T follicular helper cell (primary cell): ENCODE data around the gene PTPRT.

ENCODE experiments used
- DNase-seq: peaks from one replicate; pipeline ENCODE4 v3.0.0-alpha.2; 2020; ENCODE audit warnings: low read depth

Gene PTPRT

DNA sequence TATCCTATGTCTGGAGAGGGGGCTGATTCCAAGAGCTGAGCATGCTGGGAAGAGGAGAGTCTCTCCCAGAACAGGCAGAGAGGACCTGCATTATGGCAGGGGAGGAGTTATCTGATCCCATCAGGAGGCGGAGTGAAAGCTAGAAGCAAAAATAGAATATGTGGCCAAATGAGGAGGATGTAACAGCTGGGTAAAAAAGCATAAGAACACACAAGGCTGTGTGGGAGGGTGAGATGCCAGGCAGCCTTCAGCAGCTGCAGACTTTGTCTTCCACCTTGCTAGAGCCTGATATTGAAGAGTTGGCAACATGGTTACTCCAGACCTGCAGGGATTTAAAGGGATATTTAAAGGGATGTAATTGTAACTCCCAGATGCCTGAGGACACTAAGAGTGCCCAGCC lies 167.1 kb downstream of the PTPRT start:
- no peak for DNase-seq

DNA sequence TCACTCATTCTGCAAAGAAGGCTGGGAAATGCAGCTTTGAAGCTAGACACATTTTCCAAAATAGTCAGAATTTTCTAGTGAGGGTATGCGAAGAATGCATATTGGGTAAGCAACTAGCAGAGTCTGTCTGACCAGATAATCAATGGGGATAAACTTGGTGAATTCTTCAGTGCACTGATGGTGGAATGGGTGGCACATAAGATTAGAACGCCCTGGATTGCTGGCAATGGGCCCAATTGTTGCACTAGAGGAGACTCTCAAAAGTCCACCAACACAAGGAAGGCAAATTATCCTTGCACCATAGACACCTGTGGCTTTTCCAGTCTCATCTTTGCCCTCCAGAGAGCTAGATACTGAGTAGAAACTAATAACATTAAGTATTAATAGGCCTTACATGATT lies 167.6 kb downstream of the PTPRT start:
- no peak for DNase-seq

DNA sequence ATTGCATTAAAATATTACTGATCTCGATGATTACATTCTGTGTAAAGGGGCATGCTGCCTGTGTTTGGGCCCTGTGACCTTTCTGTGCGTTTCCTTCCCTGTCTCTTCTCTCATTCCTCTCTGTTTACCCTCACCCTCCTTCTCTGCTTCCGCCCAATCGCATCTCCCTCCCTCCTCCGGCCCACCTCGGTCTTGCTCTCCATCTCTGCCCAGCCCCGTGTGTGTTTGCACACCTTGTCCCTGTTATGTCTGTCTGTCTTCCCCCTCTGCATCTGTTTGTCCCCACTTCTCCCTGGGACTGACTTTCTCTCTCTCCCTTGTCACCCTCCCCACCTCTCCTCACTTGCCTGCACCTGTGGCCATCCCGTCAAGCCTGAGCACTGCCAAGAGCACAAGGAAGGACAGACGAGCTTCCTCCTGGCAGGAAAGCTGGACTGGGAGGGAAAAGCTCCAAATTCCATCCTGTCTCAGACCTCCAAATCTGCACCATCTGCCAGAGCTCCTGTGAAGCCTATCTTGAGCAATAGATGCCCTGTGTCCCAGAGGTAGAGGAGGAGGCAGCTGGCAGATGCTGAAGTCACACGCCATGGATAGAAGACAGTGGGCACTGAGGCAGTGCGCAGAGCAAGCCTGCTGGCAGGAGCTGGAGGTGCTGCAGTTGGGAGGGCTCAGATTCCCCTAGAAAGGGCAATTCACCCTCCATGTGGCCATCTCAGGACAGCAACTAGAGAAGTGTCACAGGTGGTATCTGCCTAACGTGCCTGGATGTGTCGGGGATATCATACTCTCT lies 172.3 kb downstream of the PTPRT start:
- DNase-seq = no peak

DNA sequence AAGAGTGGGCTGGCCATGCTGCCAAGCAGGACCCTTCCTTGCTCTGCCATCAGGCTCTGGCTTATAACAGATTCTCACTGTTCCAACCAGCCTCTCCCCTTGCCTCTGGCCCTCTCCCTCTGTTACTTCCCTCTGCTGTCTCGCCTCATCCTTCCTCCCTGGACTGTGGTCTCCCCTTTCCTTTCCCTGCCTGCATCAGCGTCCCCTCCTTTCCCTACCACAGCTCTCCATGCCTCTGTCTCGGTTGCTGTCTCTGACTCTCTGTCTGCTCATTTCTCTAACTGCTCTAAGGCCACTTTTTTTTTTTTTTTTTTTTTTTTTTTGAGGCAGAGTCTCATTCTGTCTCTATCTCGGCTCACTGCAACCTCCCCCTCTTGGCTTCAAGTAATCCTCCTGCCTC lies 173.4 kb downstream of the PTPRT start:
- DNase-seq = no peak

DNA sequence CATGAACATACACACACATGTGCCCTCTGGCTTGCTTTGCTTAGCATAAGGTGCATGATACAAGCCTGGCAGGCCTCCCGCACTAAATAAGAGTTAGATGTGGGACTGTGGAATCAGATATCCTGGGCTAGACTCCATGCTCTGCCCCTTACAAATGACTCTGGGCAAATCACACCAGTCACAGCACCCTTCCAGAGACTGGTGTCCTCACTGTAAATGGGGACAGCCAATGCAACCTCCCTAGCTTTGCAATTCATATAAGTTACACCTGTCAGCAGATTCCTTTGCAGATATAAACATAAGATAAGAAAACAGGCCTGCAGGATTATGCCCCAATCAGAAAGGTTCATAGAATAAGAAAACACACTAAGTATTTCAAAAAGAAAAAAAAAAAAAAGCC lies 174.1 kb downstream of the PTPRT start:
- no peak for DNase-seq

DNA sequence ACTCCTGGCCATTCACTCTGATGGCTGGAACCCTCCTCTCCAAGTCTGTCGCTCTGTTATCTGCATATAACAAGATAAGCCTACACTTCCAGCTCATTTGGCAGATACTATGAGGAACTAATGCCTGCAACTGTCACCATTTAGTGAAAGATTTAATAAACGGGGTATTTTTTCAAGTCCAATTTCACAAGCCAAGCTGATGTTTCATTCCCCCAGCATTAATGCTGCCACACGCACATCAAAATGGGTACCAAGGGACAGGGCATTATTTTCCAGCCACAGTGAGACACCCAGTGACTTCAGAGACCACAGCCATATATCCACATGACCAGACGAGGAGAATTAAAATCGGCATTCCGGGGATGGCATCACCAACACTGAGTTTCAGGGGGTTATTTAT lies 175.5 kb downstream of the PTPRT start:
- no peak for DNase-seq

DNA sequence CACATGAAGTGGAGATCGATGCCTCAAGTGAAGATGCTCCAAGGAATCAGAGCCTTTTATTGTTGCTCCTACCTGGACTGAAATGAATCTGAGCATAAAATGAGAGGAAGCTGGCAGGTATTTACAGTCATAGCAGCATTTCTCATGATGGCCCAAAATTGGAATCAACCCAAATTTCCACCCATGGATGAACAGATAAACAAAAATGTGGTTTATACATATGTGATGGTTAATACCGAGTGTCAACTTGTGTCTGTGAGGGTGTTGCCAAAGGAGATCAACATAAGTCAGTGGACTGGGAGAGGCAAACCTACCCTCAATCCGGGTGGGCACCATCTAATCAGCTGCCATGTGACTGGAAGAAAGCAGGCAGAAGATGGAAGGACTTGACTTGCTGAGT lies 178.2 kb downstream of the PTPRT start:
- no peak for DNase-seq

DNA sequence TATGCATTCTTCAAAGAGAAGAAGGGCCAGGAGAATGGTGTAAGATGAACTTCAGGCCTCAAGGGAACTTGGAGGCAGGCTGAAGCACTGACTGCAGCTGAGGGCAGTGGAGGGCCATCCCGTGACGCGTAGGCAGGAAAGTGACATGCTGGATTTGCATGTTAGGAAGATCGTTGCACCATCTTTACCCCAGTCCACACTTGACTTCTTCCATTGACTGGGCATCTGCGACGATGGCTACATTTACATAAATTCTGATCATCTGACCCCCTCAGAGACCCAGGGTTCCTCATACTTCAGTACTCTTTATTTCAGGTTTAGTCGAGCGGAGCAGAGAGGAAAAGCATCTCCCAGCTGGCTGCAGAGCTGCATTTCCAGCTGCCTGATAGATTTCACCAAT lies 180.2 kb downstream of the PTPRT start:
- DNase-seq = no peak

DNA sequence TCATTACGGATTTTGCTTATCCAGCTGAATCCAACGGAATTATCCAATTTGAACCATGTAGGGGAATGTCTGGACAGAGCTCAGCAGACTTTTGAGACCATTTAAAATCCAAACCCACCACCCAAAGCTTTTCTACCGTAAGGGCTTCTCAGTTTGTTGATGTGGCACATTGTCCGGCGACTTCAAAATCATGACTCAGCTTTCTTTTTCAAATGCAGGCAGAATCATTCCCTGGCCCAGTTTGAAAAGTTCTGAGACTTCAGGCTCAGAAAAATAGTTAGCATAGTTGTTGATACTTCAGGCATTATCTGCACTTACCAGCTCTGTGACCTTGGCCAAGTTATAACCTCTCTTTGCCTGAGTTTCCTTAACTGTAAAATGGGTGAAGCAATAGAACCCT lies 182.2 kb downstream of the PTPRT start:
- DNase-seq = no peak

DNA sequence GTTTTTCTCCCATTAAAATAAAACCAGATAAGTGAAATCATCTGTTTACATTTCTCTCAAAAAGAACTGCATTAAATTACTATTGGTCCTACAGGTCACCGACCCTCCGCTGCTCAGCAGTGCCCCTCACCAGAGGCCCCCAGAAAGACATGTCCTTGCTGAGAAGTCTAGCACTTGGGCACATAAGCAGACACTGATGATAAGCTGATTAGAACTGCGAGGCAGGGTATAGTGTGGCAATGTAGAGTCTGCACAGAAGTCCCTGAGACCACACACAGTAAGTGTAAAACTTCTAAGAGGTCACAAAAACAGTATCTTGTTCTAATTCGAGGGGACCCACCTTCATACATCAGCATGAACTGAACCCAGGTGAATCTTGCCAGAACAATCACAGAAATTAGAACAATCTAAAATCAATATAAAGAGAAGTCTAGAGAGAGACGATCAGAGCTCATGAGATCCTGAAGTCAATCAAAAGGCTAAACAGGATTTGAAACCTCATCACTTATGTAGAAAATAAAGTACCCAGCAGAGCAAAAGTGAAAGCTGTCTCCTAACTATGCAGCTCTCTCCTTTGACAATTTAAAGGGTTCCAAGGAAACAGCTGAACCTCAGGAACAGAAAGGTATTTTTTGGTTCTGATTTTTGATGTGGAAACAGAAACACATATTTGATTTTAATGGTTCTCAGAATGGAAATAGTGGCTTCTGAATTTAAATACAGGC lies 182.9 kb downstream of the PTPRT start:
- no peak for DNase-seq

DNA sequence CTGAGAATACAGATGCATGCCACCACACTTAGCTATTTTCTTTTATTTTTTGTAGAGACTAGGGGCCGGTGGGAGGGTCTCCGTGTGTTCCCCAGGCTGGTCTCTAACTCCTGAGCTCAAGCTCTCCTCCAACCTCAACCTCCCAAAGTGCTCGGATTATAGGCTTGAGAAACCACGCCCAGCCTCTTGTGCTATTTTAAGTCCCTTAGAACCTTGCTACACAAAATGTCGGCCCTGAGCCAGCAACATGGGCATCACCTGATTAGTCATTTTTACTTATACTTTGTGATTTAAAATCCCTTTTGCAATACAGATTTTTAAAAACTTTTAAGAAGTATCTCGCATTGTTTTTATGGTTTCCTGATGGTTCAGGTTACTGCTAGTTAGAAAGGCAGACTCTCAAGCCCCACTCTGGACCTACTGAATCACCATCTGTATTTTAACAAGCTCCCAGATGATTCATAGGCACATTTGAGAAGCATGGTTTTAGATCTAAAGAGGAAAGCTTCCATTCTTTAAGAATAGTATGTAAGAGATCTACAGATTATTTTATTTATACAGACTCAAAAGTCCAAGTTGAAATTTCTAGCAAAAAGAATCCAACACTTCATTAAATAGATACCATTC lies 186.3 kb downstream of the PTPRT start:
- DNase-seq = no peak

DNA sequence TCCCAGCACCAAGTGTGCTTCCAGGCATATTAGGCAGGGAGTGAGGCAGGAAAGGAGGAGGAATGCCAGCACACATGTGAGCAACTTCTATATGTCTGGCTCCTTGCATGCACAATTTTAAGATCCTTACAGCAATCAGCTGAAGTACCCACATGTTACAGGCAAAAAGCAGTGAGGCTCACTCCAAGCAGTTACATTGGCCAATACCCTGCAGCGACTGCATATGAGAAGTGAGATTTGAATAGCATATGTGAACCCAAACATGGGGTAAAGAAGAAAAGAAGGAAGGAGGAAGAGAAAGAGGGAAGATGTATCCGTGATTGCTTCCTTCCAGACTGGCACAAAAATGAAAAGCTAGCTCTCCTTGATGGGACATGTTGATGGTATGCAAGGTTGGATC lies 193.6 kb downstream of the PTPRT start:
- DNase-seq = no peak

DNA sequence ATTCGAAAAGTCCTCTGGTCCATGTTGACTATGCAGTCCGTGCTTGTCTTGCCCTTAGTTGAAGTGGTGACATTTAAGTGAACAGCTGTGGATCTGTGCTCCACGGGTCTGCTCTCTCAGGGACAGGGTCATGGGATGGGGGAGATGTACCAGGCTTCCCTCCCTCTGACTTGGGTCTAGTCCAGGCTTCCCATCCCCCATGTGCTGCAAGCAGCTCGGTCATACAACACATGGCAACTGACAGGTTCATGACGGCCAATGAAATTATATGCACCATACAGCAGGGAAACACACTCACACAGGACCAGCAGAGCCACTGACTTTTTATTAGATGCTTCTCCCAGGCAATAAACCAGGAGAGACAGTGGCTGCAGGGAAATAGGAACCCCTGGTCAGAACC lies 201.4 kb downstream of the PTPRT start:
- no peak for DNase-seq

DNA sequence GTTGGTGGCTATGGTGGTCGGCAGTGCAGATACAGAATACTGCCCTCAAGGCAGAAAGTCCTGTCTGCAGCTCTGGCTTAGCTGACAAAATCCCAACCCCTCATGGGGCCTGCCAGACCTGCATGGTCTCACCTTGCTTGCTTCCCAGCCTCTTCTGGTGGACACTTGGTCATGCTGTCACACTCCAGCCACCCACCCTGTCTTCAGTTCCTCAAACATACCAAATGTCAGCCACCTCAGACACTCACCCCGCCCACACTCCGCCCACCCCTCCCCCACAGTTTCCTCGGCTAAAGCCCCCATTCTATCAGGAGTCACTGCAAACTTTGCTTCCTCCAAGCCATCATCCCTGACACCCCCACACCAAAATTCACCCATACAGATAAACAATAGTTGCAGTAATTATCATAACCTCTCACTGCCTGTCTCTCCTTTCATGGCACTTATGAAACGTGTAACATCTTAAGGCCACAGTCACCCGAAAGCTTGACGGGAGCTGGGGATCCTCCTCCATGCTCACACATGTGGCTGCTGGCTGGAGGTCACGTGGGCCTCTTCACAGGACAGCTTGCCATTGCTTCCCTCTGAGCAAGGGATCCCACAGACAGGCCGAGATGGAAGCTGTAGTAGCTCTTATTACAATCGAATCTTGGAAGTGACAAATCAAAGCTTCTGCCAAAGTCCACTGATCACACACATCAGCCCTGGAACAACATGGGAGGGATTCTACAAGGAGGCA lies 202.2 kb downstream of the PTPRT start:
- DNase-seq = no peak

DNA sequence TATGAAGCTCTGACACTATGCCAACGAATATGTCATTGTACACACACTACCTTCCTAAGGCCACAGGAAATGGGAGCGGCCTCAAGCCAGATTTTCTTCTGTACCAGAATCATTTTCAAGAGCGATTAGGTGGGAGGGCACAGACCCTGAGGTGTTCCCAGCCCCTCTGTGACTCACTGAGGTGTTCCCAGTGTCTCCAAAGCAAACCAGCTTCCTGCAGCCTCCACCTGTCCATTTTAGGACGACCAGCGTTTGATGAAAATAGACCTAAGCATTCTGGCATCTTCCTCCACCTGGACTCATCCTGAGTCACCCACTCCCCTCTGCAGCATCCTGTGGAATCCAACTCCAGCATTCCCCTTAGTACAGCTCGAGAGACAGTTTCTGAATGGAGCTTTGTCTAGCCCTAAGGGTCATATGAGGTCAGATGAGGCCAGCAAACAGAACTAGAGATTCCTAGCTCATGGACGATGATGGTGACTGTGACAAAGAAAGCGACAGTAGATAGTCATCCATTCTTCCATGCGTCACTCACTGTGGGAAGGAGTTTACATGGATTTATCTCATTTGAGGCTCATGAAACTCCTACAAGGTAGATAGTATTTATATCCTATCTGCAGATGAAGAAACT lies 203.4 kb downstream of the PTPRT start:
- no peak for DNase-seq

DNA sequence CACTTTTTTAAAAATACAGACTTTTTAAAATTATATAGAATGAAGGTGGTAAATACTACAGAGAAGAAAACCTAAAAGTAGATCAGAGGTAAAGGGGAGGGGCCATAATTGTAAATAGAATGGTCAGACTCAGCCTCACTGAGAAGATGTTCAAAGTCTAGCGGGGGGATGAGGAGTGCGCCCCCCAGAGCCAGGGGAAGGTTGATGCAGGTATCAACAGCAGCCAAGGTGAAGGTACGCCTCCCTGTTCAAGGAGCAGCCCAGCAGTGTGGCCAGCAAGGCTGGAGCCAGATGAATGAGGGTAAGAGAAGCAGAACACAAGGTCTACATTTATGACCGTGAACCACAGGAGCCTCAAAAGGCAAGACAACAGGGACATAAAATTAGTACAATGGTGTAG lies 204.1 kb downstream of the PTPRT start:
- DNase-seq = no peak

DNA sequence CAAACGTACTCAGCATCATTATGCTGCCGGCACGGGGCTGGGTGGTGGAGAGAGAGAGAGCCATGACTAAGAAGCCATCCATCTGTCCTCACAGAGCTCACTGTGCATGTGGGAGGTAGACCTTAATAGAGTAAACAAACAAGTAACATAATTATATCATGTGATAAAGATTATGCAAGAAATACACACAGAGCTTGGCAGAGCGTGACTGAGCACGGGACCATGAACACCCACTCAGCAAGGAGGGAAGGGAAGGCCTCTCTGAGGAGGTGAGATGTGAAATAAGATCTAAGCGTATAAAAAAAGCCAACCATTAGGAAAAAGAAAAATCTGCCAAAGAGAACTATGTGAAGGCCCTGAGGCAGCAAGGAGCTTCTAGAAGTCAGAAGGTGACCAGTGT lies 207.5 kb downstream of the PTPRT start:
- DNase-seq = no peak

DNA sequence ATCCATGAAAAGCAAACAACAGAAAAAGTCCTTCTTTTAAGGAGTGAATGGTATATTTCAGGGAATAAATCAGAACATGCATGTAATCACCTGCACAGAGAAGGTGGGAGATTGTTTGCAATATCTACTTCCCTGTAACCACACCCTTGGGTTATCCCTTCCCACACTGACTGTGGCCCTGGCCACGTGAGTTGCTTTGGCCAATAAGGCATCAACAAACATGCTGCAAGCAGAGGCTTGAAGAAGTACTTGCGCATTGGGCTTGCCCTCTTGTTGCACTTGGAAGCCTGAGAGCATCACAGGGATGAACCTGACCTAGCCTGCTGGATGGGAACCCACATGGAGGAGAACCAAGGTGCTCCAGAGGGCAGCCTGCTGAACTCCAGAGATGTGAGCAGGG lies 208.5 kb downstream of the PTPRT start:
- no peak for DNase-seq

DNA sequence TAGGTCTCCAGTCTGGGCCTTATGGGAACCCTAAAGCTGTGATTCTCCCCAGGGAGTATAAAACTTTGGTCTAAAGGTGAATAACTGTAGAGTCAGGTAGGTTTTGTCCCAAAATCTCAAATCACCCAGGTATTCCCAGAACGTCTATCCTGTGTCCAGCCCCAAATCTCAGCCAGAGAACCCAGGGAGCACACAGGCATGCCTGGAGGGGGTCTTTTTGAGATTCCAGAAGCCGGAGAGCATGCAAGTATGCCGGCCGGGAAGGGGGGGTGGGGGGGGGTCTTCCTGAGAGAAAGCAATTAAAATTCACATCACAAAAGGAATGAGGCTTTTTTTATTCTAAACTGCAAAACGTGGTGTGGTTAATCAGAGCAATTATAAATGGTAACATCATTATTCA lies 210.0 kb downstream of the PTPRT start:
- DNase-seq = no peak

DNA sequence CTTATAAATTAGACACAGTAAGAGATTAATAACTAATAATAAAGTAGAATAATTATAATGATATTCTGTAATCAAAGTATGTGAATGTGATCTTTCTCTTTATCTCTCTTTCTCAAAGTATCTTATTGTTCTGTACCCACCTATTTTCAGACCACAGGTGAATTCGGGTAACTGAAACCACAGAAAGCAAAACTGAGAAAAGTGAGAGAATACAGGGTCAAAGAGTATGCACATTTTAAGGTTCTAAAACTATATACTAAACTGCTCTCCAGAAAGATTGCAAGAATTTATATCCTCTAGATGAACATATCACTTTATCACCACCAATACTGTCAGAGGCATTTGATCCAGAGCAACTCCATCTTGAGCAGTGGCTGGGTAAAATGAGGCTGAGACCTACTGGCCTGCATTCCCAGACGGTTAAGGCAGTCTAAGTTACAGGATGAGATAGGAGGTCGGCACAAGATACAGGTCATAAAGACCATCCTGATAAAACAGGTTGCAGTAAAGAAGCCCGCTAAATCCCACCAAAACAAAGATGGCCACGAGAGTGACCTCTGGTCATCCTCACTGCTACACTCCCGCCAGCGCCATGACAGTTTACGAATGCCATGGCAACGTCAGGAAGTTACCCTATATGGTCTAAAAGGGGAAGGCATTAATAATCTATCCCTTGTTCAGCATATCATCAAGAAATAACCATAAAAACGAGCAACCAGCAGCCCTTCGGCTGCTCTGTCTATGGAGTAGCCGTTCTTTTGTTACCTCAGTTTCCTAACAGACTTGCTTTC lies 211.3 kb downstream of the PTPRT start:
- no peak for DNase-seq

DNA sequence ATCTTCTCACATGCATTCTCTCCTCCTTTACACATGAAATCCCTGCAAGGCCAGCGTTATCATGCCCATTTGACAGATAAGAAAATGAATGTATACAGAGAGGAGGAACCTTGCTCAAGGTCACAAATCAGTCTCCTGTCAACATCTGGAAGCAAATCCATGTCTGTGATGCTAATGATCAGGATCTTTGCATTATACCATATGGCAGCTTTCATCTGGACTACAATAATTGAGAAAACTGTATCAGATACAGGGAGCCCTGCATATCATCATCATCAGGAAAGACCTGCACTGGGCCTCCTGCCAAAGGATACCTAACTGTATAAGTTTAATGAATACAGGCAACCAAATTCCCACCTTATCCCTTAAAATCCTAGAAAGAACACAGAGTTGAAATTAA lies 213.7 kb downstream of the PTPRT start:
- DNase-seq = no peak
